Stimulated activated CD8-positive, alpha-beta memory T cell treated with anti-CD3 and anti-CD28 coated beads, Interleukin-7, amount 100 ng/mL, for 4 hours (primary cell): ENCODE measurements around the gene ATP10A.
"Not testable (repeated sequence)": the region's sequence is repeated elsewhere in the genome, so short reads cannot be mapped to it uniquely, and the experiment has no call there.

Experiments
- DNase-seq, 2 donors: peaks; one replicate each; pipeline ENCODE4 v3.0.0-alpha.2; 2020; ENCODE audit warnings: low read depth in 2 of 2

The ATP10A gene

GRCh38 chr15:25882466-25882865, 19.3 kb upstream of the ATP10A start:
- no peak for DNase-seq

- not testable (repeated sequence) for DNase-seq
These were observed 17.8 kb upstream of the ATP10A start for GRCh38 chr15:25880877-25881276.

- DNase-seq = no peak
These were observed 17.3 kb upstream of the ATP10A start for GRCh38 chr15:25880411-25880810.

GRCh38 chr15:25879438-25879837, 16.3 kb upstream of the ATP10A start:
- DNase-seq = no peak

GRCh38 chr15:25877681-25878080, 14.6 kb upstream of the ATP10A start:
- DNase-seq = no peak

GRCh38 chr15:25876231-25877140, 13.4 kb upstream of the ATP10A start:
- DNase-seq = no peak

GRCh38 chr15:25875566-25875965, 12.4 kb upstream of the ATP10A start:
- DNase-seq = no peak

- no peak for DNase-seq
These were observed 11.3 kb upstream of the ATP10A start for GRCh38 chr15:25874379-25874778.

GRCh38 chr15:25871403-25871802, 8.3 kb upstream of the ATP10A start:
- no peak for DNase-seq

- no peak for DNase-seq
These were observed 7.8 kb upstream of the ATP10A start for GRCh38 chr15:25870938-25871337.

GRCh38 chr15:25869701-25870100, 6.6 kb upstream of the ATP10A start:
- no peak for DNase-seq

- DNase-seq = no peak
These were observed 3.7 kb upstream of the ATP10A start for GRCh38 chr15:25866874-25867273.

- no peak for DNase-seq
These were observed 3.1 kb upstream of the ATP10A start for GRCh38 chr15:25866251-25866650.

- no peak for DNase-seq
These were observed 1.8 kb upstream of the ATP10A start for GRCh38 chr15:25864966-25865365.

- no peak for DNase-seq
These were observed 947 bp upstream of the ATP10A start for GRCh38 chr15:25863968-25864580.

- DNase-seq = peak in 1 of 2 donors; percentile 49
These were observed 536 bp downstream of the ATP10A start for GRCh38 chr15:25862472-25863110.

- no peak for DNase-seq
These were observed 1.1 kb downstream of the ATP10A start for GRCh38 chr15:25862071-25862471.

- no peak for DNase-seq
These were observed 2.0 kb downstream of the ATP10A start for GRCh38 chr15:25860885-25861866.

GRCh38 chr15:25859838-25860645, 3.1 kb downstream of the ATP10A start:
- no peak for DNase-seq

GRCh38 chr15:25858952-25859760, 4.0 kb downstream of the ATP10A start:
- DNase-seq = no peak
